OCI-LY1 (cell line): ENCODE results near the gene IMMP2L.

Experiments used
- H2AFZ ChIP-seq: fragments of 200-600 bp; sonication (generic), shearing (Covaris generic); 2 replicates; pipeline ENCODE4 v1.6.0; 2014; ENCODE audit warnings: antibody characterized with exemption, mild to moderate bottlenecking, low read length
- H3F3A ChIP-seq: fragments of 200-600 bp; sonication (generic), shearing (Covaris generic); 2 replicates; pipeline ENCODE4 v1.6.0; 2014; ENCODE audit warnings: mild to moderate bottlenecking, antibody characterized with exemption, low read length, moderate library complexity; ENCODE audit not compliant: insufficient read depth
- H3K27ac ChIP-seq: fragments of 200-600 bp; sonication (generic); 2 replicates; pipeline ENCODE4 v1.5.1; 2014; ENCODE audit warnings: low read length, mixed run types, mild to moderate bottlenecking, low read depth; ENCODE audit not compliant: poor library complexity, severe bottlenecking
- H3K27me3 ChIP-seq: fragments of 200-600 bp; sonication (generic); 2 replicates; pipeline ENCODE4 v1.6.0; 2014; ENCODE audit warnings: antibody characterized with exemption, mild to moderate bottlenecking, low read length, moderate library complexity; ENCODE audit not compliant: insufficient read depth
- H3K36me3 ChIP-seq: fragments of 200-600 bp; sonication (generic); 2 replicates; pipeline ENCODE4 v1.6.1; 2014; ENCODE audit warnings: mild to moderate bottlenecking, antibody characterized with exemption, low read length, moderate library complexity, mixed read lengths; ENCODE audit not compliant: insufficient read depth
- H3K4me1 ChIP-seq: fragments of 200-600 bp; sonication (generic); 2 replicates; pipeline ENCODE4 v1.5.1; 2014; ENCODE audit warnings: mild to moderate bottlenecking, low read length, moderate library complexity; ENCODE audit not compliant: insufficient read depth, severe bottlenecking
- H3K4me2 ChIP-seq: fragments of 200-600 bp; sonication (generic), shearing (Covaris generic); 2 replicates; pipeline ENCODE4 v1.6.1; 2014; ENCODE audit warnings: low read length
- H3K4me3 ChIP-seq: fragments of 200-600 bp; sonication (generic); 2 replicates; pipeline ENCODE4 v1.5.1; 2014; ENCODE audit warnings: low read length, low read depth, mild to moderate bottlenecking, mixed read lengths; ENCODE audit not compliant: poor library complexity, severe bottlenecking
- H3K79me2 ChIP-seq: fragments of 200-600 bp; shearing (Covaris generic); 2 replicates; pipeline ENCODE4 v1.6.1; 2016; ENCODE audit warnings: mixed run types, low read length, mixed read lengths; ENCODE audit not compliant: insufficient read depth
- H3K9ac ChIP-seq: fragments of 200-600 bp; sonication (generic), shearing (Covaris generic); 2 replicates; pipeline ENCODE4 v1.6.1; 2014; ENCODE audit warnings: mild to moderate bottlenecking, low read length, mixed read lengths
- H3K9me2 ChIP-seq: fragments of 200-600 bp; sonication (generic), shearing (Covaris generic); 2 replicates; pipeline ENCODE4 v1.6.1; 2014; ENCODE audit warnings: low read depth, mild to moderate bottlenecking, low read length, mixed read lengths
- H3K9me3 ChIP-seq: fragments of 200-600 bp; shearing (Covaris generic); 2 replicates; pipeline ENCODE4 v1.6.1; 2014; ENCODE audit warnings: low read length, mixed read lengths
- H4K20me1 ChIP-seq: fragments of 200-600 bp; sonication (generic), shearing (Covaris generic); 2 replicates; pipeline ENCODE4 v1.6.0; 2016; ENCODE audit warnings: mild to moderate bottlenecking, low read length; ENCODE audit not compliant: insufficient read depth
- CTCF ChIP-seq: fragments of 200-600 bp; sonication (generic), shearing (Covaris generic); IDR thresholded peaks from 2 replicates; pipeline ENCODE4 v1.5.1; 2017; ENCODE audit warnings: mild to moderate bottlenecking, antibody characterized with exemption, low read length, moderate library complexity, mixed read lengths
- EZH2 ChIP-seq: fragments of 200-600 bp; sonication (generic), shearing (Covaris generic); IDR thresholded peaks from 2 replicates; pipeline ENCODE4 v1.8.0; 2017; ENCODE audit warnings: borderline replicate concordance, mixed run types, mild to moderate bottlenecking, antibody characterized with exemption, low read length, moderate library complexity, mixed read lengths

IMMP2L gene

GRCh38 chr7:111568419-111568818, 6.1 kb upstream of the IMMP2L start:
- no peak overlapping the region for H3K4me2 ChIP-seq
- no peaks in the 10 kb centered on the region for H3K36me3 ChIP-seq
- no peaks in the 10 kb centered on the region for H3K4me1 ChIP-seq
- no peaks in the 10 kb centered on the region for H4K20me1 ChIP-seq
- peaks cover 4% of the 10 kb centered on the region for H3K9me3 ChIP-seq
- H3K27ac ChIP-seq: no peak overlapping the region
- H3K9ac ChIP-seq: no peak overlapping the region
- no peak overlapping the region for H3K4me3 ChIP-seq
- H3K27me3 ChIP-seq: no peaks in the 10 kb centered on the region
- H3F3A ChIP-seq: no peaks in the 10 kb centered on the region
- no peaks in the 10 kb centered on the region for H3K79me2 ChIP-seq
- TF ChIP-seq EZH2 (no peak), CTCF (no peak)
- no peak overlapping the region for H2AFZ ChIP-seq
- H3K9me2 ChIP-seq: no peaks in the 10 kb centered on the region

- H3K79me2 ChIP-seq: peaks cover 13% of the 10 kb centered on the region; the same call in 1 of the 2 replicates
- no peaks in the 10 kb centered on the region for H3K9me2 ChIP-seq
- no peak overlapping the region for H3K4me3 ChIP-seq
- no peak overlapping the region for H3K9ac ChIP-seq
- no peak overlapping the region for H3K4me2 ChIP-seq
- peaks cover 12% of the 10 kb centered on the region; the same call in 1 of the 2 replicates for H3K36me3 ChIP-seq
- 0 out of 2 replicates have a peak, but pooled peaks cover 4% of the 10 kb centered on the region for H3F3A ChIP-seq
- H3K9me3 ChIP-seq: no peaks in the 10 kb centered on the region
- H2AFZ ChIP-seq: no peak overlapping the region
- no peak overlapping the region for H3K27ac ChIP-seq
- H3K4me1 ChIP-seq: peaks cover 33% of the 10 kb centered on the region
- no peaks in the 10 kb centered on the region for H3K27me3 ChIP-seq
- TF ChIP-seq EZH2 (no peak), CTCF (no peak)
- no peaks in the 10 kb centered on the region for H4K20me1 ChIP-seq
These were observed 1.8 kb upstream of the IMMP2L start for GRCh38 chr7:111564078-111564477.

- H3K9ac ChIP-seq: peak overlapping the region; percentile 86
- H3K27ac ChIP-seq: peak overlapping the region; percentile 80
- H4K20me1 ChIP-seq: no peaks in the 10 kb centered on the region
- H3K27me3 ChIP-seq: no peaks in the 10 kb centered on the region
- peak overlapping the region; percentile 67 for H3K4me3 ChIP-seq
- peak overlapping the region; percentile 92 for H3K4me2 ChIP-seq
- peaks cover 13% of the 10 kb centered on the region; the same call in 1 of the 2 replicates for H3K79me2 ChIP-seq
- H2AFZ ChIP-seq: no peak overlapping the region
- H3K9me3 ChIP-seq: no peaks in the 10 kb centered on the region
- H3F3A ChIP-seq: 0 out of 2 replicates have a peak, but pooled peaks cover 4% of the 10 kb centered on the region
- no peak for TF ChIP-seq EZH2
- TF ChIP-seq CTCF: no peak
- H3K4me1 ChIP-seq: peaks cover 41% of the 10 kb centered on the region
- H3K9me2 ChIP-seq: no peaks in the 10 kb centered on the region
- peaks cover 36% of the 10 kb centered on the region for H3K36me3 ChIP-seq
These were observed 713 bp downstream of the IMMP2L start for GRCh38 chr7:111561654-111561903.
